DOHH2 (cell line): Measurements from ENCODE around the gene ZNF324B.
"Not testable (repeated sequence)": the region's sequence is repeated elsewhere in the genome, so short reads cannot be mapped to it uniquely, and the experiment has no call there.

ENCODE experiments used
- EZH2phosphoT487 ChIP-seq: fragments of 200-600 bp; sonication (generic); IDR thresholded peaks from 2 replicates; pipeline ENCODE4 v1.6.1; 2017; ENCODE audit warnings: borderline replicate concordance, mild to moderate bottlenecking, antibody characterized with exemption, low read length, moderate library complexity, mixed read lengths
- TF ChIP-seq, protein P1 (sequence below): fragments of 200-600 bp; sonication (generic); IDR thresholded peaks from one replicate; pipeline ENCODE4 v1.5.1; 2014; ENCODE audit warnings: antibody characterized with exemption, mild to moderate bottlenecking, low read depth, low read length; ENCODE audit not compliant: poor library complexity, severe bottlenecking

GRCh38 chr19:58449980-58450379 is 1.4 kb upstream of the ZNF324B start:
- TF ChIP-seq, protein P1, sequence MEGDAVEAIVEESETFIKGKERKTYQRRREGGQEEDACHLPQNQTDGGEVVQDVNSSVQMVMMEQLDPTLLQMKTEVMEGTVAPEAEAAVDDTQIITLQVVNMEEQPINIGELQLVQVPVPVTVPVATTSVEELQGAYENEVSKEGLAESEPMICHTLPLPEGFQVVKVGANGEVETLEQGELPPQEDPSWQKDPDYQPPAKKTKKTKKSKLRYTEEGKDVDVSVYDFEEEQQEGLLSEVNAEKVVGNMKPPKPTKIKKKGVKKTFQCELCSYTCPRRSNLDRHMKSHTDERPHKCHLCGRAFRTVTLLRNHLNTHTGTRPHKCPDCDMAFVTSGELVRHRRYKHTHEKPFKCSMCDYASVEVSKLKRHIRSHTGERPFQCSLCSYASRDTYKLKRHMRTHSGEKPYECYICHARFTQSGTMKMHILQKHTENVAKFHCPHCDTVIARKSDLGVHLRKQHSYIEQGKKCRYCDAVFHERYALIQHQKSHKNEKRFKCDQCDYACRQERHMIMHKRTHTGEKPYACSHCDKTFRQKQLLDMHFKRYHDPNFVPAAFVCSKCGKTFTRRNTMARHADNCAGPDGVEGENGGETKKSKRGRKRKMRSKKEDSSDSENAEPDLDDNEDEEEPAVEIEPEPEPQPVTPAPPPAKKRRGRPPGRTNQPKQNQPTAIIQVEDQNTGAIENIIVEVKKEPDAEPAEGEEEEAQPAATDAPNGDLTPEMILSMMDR: not testable (repeated sequence)
- TF ChIP-seq EZH2phosphoT487: not testable (repeated sequence)
